Stimulated activated CD4-positive, alpha-beta T cell treated with anti-CD3 and anti-CD28 coated beads, Interleukin-15, amount 100 ng/mL, for 24 hours (primary cell): ENCODE measurements around the gene OR8J3.
"Not testable (repeated sequence)": the region's sequence is repeated elsewhere in the genome, so short reads cannot be mapped to it uniquely, and the experiment has no call there.

ENCODE experiments used
- DNase-seq: peaks from one replicate; pipeline ENCODE4 v3.0.0-alpha.2; 2020

Gene OR8J3, protein sequence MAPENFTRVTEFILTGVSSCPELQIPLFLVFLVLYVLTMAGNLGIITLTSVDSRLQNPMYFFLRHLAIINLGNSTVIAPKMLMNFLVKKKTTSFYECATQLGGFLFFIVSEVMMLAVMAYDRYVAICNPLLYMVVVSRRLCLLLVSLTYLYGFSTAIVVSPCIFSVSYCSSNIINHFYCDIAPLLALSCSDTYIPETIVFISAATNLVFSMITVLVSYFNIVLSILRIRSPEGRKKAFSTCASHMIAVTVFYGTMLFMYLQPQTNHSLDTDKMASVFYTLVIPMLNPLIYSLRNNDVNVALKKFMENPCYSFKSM

DNA sequence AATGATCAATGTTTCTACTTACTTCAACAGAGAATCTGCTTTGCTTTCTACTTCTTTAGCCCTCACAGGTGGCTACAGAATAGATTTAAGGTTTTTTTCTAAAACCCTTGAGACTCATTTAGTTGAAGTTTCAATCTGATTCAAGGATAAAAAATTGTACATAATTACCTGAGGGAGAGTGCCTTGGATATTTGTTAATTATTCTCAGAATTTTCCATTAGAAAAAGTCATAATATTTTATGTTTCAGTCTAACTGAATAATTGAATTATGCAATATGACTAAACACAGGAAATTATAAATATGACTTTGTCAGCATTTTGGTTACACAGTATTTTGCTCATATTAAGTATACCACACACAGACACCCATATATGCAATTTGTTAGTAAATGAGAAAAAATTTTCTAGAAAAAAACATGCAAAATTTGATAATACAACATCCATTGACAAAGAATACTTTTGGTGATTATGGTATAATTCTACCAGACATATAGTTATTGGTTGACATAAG lies at the start of gene OR8J3:
TSS of gene OR8J3 (minus strand) at position 51 of the 511 bp plus-strand sequence. CDS start 2,483 bp downstream, outside the sequence.
- no peak for DNase-seq

DNA sequence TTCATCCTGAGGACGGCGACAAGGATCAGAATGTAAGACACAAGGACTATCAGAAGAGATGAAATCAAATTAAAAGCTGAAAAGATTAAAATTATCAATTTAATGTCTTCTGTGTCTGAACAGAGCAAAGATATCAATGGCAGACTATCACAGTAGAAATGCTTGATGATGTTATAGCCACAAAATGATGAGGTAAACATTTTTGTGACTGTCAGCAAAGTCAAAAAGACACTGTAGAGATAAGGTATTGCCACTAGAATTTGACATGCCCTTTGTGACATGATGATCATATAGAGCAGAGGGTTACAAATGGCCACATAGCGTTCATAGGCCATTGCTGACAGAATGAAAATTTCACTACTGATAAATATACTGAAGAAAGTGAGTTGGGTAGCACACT lies 48.6 kb upstream of the OR8J3 start:
- no peak for DNase-seq

DNA sequence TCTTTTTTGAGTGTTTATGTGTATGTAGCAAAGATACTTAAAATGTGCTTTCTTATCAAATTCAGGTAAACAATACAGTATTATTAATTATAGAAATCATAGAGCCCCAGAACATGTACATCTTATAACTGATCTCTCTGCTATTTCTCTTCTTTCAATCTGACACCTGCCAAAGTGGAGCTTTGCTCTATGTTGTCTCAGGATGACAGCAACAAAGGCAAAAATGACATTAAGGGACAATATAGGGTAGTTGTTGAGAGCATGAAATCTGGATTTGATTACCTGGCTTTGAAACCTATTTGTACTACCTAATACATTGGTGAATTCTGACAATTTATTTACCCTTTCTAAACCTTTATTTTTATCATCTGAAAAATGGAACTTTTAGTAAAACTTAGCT lies 43.5 kb upstream of the OR8J3 start:
- no peak for DNase-seq

DNA sequence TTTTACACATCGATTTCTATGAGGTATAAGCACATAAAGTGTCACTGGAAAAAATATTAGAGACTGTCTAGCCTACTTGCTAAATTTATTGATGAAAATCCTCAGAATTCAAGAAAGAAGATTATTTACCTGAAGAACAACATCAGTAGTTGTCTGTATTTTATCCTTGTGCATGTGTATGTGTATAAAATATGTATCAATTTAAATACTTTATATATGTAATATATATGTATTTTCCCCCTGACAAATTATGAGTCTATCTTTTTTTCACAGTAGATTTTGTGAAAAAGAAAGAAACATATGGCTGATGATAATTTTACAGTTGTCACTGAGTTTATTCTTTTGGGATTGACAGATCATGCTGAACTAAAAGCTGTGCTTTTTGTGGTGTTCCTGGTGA lies 36.3 kb upstream of the OR8J3 start, which contains the start of gene OR5J2:
TSS of gene OR5J2 (plus strand) at position 301 of the 400 bp plus-strand sequence. CDS start at position 301, 0 bp downstream.
- no peak for DNase-seq

DNA sequence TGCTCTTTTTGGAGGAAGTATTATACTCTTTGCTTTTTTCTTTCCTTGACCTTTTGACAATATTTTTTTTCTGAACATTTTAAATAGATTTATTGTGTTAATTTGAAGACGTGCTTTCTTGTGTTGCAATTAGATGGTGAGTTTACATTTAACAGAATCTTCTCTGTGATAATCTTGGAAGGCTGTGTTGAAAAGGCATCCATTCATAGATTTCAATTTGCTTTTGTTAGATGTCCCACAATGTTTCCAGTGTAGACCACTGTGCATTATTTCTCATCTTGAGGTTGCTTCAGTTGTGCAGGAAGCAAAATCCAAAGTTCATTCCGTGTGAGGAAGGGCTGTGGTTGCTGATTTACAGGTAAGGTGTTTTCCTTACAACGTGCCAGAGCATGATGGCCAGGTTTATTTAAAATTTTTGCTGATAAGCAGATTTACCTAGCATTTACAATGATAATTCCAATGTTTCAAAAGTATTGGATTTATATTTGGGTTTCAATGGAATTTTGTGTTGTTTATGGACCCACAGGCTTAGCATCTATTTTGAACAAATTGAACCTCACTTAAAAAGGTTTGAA lies 32.3 kb upstream of the OR8J3 start:
- no peak for DNase-seq

DNA sequence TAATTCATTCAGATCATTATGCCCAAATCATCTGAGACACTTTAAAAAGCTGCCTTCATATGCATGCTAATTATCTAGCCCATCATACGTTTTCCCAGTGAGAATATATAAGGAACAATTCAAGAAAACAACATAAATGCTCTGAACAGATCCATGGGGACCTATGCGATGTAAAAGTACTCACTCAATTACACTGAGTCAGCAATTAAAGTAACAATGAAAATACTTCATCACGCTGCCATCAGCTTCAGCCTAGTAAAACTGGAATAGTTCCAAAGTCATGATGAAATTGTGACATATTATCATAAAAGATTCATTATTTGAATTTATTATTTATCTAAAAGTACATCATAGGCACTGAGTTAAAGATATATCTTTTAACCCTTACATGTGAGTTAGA lies 23.8 kb upstream of the OR8J3 start:
- no peak for DNase-seq

DNA sequence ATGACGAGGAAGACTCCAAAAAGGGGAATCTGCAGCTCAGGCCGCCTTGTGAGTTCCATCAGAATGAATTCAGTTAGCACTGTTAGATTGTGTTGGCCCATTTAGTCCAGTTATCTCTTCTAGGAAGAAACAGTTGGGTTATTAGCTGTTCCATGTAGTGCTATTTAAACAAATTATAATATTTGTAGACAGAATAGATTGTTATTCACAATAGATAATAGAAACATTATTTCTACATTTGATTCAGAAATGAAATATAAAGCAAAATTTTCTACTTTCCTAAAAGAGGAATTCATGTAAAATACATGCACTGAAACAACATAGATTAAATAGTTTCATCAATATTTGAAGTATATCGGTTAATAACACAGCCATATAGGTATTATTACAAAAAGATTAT lies 20.2 kb upstream of the OR8J3 start, which contains the start of gene OR8K5:
TSS of gene OR8K5 (minus strand) at position 101 of the 400 bp plus-strand sequence. CDS start at position 101, 0 bp downstream.
- DNase-seq = no peak

DNA sequence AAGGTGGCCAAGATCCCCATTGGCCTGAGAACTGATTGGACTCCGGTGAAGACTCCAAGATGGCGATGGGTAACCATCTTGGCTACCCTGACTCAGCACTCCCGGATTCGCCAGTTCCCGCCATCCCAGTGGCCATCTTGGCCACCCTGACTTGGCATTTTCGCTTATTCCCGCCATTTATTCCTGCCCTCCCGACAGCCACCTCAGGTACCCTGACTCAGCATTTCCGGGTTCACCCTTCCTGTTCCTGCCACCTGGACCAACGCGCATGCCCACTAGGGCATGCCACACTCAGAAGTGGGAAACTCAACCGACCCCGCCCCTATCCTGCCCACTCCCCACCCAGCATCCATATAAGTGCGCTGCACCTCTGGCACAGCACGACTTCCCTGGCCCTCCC lies 12.3 kb upstream of the OR8J3 start:
- DNase-seq = no peak

DNA sequence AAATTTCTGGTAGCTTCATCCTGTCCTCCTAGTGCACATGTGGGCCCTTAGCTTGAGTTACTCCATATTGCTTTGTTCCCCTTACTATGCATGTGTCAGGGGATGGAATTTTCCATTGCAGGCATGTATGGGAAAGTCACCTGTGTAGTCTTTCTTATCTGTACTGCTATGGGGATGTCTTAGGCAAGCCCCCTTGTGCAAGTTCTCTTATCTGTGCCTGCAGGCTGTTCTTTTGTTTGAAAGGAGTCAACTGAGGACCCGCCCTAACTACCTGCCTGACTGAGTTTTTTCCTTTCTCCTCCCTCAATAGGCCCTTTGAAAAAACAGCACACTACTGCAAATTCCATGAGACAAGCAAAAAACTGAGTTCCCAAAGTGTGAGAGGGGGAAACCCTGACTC lies 11.4 kb upstream of the OR8J3 start:
- DNase-seq = no peak

DNA sequence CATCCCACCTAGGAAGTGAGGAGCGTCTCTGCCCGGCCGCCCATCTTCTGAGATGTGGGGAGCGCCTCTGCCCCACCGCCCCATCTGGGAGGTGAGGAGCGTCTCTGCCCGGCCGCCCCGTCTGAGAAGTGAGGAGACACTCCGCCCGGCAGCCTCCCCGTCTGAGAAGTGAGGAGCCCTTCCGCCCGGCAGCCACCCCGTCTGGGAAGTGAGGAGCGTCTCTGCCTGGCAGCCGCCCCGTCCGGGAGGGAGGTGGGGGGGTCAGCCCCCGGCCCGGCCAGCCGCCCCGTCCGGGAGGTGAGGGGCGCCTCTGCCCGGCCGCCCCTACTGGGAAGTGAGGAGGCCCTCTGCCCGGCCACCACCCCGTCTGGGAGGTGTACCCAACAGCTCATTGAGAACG lies 3.7 kb upstream of the OR8J3 start:
- DNase-seq = not testable (repeated sequence)

DNA sequence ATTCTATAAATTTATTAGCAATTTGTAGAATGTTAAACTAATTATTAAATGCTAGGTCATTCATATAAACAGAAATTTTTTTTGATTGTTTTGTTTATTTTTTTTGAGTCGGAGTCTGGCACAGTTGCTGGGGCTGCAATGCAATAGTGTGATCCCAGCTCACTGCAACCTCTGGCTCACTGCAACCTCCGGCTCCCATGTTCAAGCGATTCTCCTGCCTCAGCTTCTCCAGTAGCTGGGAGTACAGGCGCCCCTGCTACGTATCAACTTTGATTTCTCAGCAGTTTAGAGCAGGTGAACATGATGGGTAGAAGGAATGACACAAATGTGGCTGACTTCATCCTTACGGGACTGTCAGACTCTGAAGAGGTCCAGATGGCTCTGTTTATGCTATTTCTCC lies 17.9 kb downstream of the OR8J3 start, which contains the start of gene OR8H3:
TSS of gene OR8H3 (plus strand) at position 301 of the 400 bp plus-strand sequence. CDS start at position 301, 0 bp downstream.
- DNase-seq = no peak

DNA sequence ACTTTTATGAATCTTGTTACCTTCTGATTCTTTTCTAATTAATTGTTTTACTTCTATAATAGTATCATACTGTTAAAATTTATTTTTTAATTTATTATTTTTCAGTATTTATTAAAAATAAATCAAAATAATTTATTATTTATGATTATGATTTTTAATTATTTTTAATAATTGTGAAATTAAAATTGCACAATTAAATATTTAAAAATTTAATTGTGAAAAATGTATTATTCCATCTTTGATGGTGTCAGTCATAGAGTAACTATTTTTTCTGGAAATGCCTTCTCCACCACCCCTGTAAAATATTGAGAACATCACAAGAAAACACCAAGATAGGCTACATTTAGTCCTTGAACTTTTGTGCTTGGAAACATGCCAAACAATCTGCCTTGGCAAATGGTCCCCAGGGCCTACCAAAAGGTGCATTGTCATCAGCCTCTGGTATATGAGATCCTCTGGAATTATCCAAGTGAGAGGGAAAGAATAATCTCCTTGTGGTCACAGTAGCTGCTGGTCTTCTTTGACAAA lies 36.7 kb downstream of the OR8J3 start, which contains the start of gene OR8H2:
TSS of gene OR8H2 (plus strand) at position 478 of the 528 bp plus-strand sequence. CDS start 1,356 bp downstream, outside the sequence.
- no peak for DNase-seq

DNA sequence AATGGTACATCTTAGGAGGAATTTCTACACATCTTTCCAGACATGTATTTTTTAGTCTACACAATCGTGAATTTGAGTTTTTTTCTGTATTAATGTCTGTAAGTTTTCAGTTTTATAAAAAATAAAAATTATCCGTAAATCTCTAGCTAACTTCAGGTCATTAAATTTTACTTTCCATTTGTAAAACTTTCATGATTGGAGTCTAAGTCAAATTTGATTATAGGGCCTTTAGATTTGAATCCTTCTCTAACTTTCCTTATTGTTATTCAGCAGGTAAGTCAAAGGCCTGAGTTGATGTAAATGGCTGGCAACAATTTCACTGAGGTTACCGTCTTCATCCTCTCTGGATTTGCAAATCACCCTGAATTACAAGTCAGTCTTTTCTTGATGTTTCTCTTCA lies 47.0 kb downstream of the OR8J3 start, which contains the start of gene OR8I2:
TSS of gene OR8I2 (plus strand) at position 301 of the 400 bp plus-strand sequence. CDS start at position 301, 0 bp downstream.
- no peak for DNase-seq

DNA sequence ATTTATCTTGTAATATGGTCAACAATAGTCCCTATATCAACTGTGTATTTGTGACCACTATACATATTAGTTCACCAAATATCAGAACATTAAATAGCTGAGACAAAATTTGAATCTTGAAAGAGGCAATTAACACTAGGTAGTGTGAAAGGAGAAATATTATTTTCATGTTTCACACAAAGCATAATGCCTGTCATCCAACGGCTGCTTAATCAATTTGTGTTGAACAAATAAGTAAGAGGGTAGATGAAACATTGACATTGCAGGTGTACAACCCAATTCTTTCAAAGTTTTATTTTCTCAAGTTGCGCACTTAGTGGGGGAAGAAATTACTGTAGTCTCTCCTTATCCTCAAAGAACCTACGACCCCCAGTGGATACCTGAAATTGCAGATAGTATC lies 50.3 kb downstream of the OR8J3 start:
- DNase-seq = no peak
